Natural killer cell (primary cell): ENCODE results near the gene GALNT1. TPM values are rescaled to one million over a fixed set of nuclear protein-coding genes. Genes with fewer than 3 reads are reported as not detected.

Experiments used
- ATAC-seq, 3 donors: fragments of 150-1000 bp in 2 of 3; fragments of 200-7000 bp in 1 of 3; cut with Tn5 transposase; 1 replicate in 1 of 3; 2 replicates in 2 of 3; pipeline ENCODE4 v1.10.0; 2021; ENCODE audit warnings: mild to moderate bottlenecking in 2 of 3, moderate library complexity in 2 of 3
- DNase-seq, 2 donors: peaks; one replicate each; pipeline versions ENCODE4 v3.0.0 to v3.0.0-alpha.2; 2013 to 2021; ENCODE audit warnings: mixed read lengths in 1 of 2
- H3K27ac ChIP-seq: one replicate; pipeline ENCODE4 v1.5.1; 2013; ENCODE audit warnings: mild to moderate bottlenecking, low read length
- H3K27me3 ChIP-seq: one replicate; pipeline ENCODE4 v1.6.1; 2013; ENCODE audit warnings: low read length; ENCODE audit not compliant: control insufficient read depth, insufficient read depth
- H3K36me3 ChIP-seq: one replicate; pipeline ENCODE4 v1.6.1; 2013; ENCODE audit warnings: low read length; ENCODE audit not compliant: control insufficient read depth, insufficient read depth
- H3K4me1 ChIP-seq: one replicate; pipeline ENCODE4 v1.6.1; 2013; ENCODE audit warnings: low read length; ENCODE audit not compliant: control insufficient read depth, insufficient read depth
- H3K4me3 ChIP-seq: one replicate; pipeline ENCODE4 v1.5.1; 2013; ENCODE audit warnings: low read length
- H3K9me3 ChIP-seq: one replicate; pipeline ENCODE4 v1.6.1; 2013; ENCODE audit warnings: low read length; ENCODE audit not compliant: control insufficient read depth, insufficient read depth
- H3K27ac Mint-ChIP-seq, 2 donors: one replicate each; pipeline ENCODE4 v1.8.0; 2022; ENCODE audit warnings: mild to moderate bottlenecking in 2 of 2, mixed read lengths in 2 of 2, moderate library complexity in 1 of 2
- H3K27me3 Mint-ChIP-seq, 2 donors: one replicate each; pipeline ENCODE4 v1.8.0; 2022; ENCODE audit warnings: low read depth in 2 of 2, mixed read lengths in 2 of 2
- H3K36me3 Mint-ChIP-seq: one replicate; pipeline ENCODE4 v1.8.0; 2022; ENCODE audit warnings: mixed read lengths
- H3K4me1 Mint-ChIP-seq, 2 donors: one replicate each; pipeline ENCODE4 v1.8.0; 2022; ENCODE audit warnings: mixed read lengths in 2 of 2
- H3K4me3 Mint-ChIP-seq: one replicate; pipeline ENCODE4 v1.8.0; 2022; ENCODE audit warnings: mild to moderate bottlenecking, moderate library complexity, mixed read lengths
- H3K9me3 Mint-ChIP-seq, 2 donors: one replicate each; pipeline ENCODE4 v1.8.0; 2022; ENCODE audit warnings: mixed read lengths in 2 of 2
- WGBS: methylation state at CpG from one replicate; pipeline ENCODE4 v1.1.7; 2013; ENCODE audit warnings: missing lambda C conversion rate; ENCODE audit not compliant: insufficient coverage; 5-methylcytosine and 5-hydroxymethylcytosine counted together
- intact Hi-C: fragments of 100-400 bp; cut with micrococcal nuclease; formaldehyde crosslinking; loops from one replicate; pipeline ENCODE4 v1.14.2; 2022
- total RNA-seq, 4 donors: library from RNA; stranded (reverse); fragments of 120-200 nt in 1 of 4; gene quantifications; one replicate each; pipeline versions ENCODE4 v1.2.3 to v1.2.4, GENCODE V29; 2013 to 2022
- TF ChIP-seq, protein P1 (sequence below): fragments of 200-600 bp; IDR thresholded peaks from one replicate; pipeline ENCODE4 v1.8.0; 2022; ENCODE audit warnings: antibody characterized with exemption

The GALNT1 gene
- total RNA-seq, 3 donors from 2014 or later (not counting 1 experiment from before 2014, with no cell fraction given): 49.2 to 57.1 (median 50.0) TPM

DNA sequence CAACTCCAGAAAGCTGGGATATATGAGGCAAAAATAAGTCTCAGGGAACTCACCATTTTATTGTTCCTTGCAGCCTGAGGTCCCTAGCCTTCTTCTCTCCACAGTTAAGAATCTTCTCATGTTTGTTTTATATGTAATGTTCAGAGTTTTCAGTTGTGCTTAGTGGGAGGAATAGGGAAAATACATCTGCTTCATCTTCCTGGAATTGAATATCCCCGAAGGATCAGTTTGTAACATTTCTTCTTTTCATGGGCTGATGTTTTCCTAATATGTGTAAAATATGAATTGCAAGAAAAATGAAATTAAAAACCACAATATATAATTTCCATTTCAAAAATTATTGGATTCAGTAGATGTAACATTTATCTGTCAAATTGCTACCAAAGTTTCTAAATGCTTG lies 8.0 kb downstream of the GALNT1 start:
- peaks cover 5% of the 10 kb centered on the region for H3K4me1 ChIP-seq
- H3K27ac ChIP-seq: no peak overlapping the region
- no peak overlapping the region for H3K27ac Mint-ChIP-seq
- H3K27me3 Mint-ChIP-seq: no peaks in the 10 kb centered on the region
- H3K9me3 Mint-ChIP-seq: no peaks in the 10 kb centered on the region
- no peak for DNase-seq
- H3K9me3 ChIP-seq: no peaks in the 10 kb centered on the region
- TF ChIP-seq, protein P1, sequence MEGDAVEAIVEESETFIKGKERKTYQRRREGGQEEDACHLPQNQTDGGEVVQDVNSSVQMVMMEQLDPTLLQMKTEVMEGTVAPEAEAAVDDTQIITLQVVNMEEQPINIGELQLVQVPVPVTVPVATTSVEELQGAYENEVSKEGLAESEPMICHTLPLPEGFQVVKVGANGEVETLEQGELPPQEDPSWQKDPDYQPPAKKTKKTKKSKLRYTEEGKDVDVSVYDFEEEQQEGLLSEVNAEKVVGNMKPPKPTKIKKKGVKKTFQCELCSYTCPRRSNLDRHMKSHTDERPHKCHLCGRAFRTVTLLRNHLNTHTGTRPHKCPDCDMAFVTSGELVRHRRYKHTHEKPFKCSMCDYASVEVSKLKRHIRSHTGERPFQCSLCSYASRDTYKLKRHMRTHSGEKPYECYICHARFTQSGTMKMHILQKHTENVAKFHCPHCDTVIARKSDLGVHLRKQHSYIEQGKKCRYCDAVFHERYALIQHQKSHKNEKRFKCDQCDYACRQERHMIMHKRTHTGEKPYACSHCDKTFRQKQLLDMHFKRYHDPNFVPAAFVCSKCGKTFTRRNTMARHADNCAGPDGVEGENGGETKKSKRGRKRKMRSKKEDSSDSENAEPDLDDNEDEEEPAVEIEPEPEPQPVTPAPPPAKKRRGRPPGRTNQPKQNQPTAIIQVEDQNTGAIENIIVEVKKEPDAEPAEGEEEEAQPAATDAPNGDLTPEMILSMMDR: no peak
- intact Hi-C loops: loop anchor here (5.0 kb wide), 1 partner anchor 363 kb away; no protein-coding TSS in a partner anchor
- H3K27me3 ChIP-seq: no peaks in the 10 kb centered on the region
- H3K36me3 Mint-ChIP-seq: no peaks in the 10 kb centered on the region
- peaks cover 31 to 33% of the 10 kb centered on the region in 2 donors for H3K4me1 Mint-ChIP-seq
- H3K4me3 Mint-ChIP-seq: no peak overlapping the region
- WGBS: no CpG with 5 or more reads among the region's 1 CpG
- H3K4me3 ChIP-seq: no peak overlapping the region
- ATAC-seq: no peak
- no peaks in the 10 kb centered on the region for H3K36me3 ChIP-seq

DNA sequence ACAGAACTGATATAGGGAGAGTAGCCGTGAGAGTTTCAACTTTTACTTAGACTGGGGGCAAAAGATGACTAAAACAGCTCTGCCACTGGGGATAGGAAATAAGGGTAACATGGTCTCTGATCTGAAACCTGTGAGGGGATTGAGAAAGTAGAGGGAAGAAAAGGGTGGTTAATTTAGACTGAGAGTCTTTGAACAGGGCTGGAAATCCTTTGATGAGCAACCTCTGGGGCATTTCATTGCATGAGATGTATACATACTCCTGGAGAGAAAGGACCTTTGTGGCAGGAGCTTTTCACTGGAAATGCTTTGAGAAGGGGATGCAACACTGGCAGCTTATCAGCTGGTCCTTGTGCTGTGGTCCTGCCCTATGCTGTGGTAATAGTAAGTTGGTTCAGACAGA lies 9.4 kb downstream of the GALNT1 start:
- peaks cover 35 to 40% of the 10 kb centered on the region in 2 donors for H3K4me1 Mint-ChIP-seq
- no peaks in the 10 kb centered on the region for H3K9me3 ChIP-seq
- H3K27ac ChIP-seq: no peak overlapping the region
- no peak for DNase-seq
- peaks cover 5% of the 10 kb centered on the region for H3K4me1 ChIP-seq
- no peaks in the 10 kb centered on the region for H3K36me3 ChIP-seq
- WGBS: 68% methylated on average over 1 of the region's 1 CpG
- no peaks in the 10 kb centered on the region for H3K27me3 ChIP-seq
- intact Hi-C loops: no loop called here
- ATAC-seq: no peak
- TF ChIP-seq, protein P1: no peak
- no peak overlapping the region for H3K4me3 ChIP-seq
- no peak overlapping the region for H3K27ac Mint-ChIP-seq
- H3K36me3 Mint-ChIP-seq: no peaks in the 10 kb centered on the region
- H3K27me3 Mint-ChIP-seq: no peaks in the 10 kb centered on the region
- no peak overlapping the region for H3K4me3 Mint-ChIP-seq
- no peaks in the 10 kb centered on the region for H3K9me3 Mint-ChIP-seq

DNA sequence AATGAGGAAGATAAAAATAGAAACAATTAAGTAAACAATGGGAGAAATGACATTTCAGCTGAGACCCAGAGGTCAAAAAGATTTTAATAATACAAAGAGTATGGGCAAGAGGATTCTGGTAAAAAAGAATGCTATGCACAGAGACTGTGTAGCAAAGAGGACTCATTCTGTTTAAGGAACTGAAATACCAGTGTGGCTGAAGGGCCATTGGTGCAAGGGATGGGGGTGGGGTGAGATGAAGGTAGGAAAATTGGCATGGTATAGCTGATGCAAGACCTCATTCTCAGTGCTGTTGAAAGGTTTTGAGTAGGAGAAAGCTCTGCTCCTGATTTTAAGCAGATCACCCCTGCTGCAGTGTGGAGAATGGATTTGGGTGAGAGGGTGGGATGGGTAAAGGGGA lies 10.8 kb downstream of the GALNT1 start:
- DNase-seq: no peak
- Mint-ChIP-seq H3K36me3 (no peaks in the 10 kb centered on the region), H3K9me3 (no peaks in the 10 kb centered on the region), H3K4me3 (no peak overlapping the region), H3K4me1 (peaks cover 42 to 43% of the 10 kb centered on the region in 2 donors), H3K27ac (no peak overlapping the region), H3K27me3 (no peaks in the 10 kb centered on the region)
- Histone ChIP-seq H3K27me3 (no peaks in the 10 kb centered on the region), H3K4me1 (peaks cover 5% of the 10 kb centered on the region), H3K36me3 (no peaks in the 10 kb centered on the region), H3K9me3 (no peaks in the 10 kb centered on the region), H3K4me3 (no peak overlapping the region), H3K27ac (no peak overlapping the region)
- TF ChIP-seq, protein P1: no peak
- ATAC-seq: peak in 1 of 3 donors; percentile 58
- intact Hi-C loops: no loop called here

DNA sequence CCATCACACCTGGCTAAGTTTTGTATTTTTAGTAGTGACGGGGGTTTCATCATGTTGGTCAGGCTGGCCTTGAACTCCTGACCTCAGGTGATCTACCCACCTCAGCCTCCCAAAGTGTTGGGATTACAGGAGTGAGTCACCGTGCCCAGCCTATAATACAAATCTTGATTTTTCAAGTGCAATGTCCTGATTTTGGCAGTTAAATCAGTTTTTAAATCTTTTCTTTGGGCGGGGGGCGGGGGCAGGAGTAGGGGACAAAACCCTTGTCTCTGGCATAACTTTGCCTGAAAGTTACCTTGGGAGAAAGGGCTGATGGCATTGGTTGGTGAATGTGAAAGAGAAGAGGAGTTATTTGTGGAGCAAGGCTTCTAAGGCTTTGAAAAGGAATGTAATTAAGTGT lies 12.3 kb downstream of the GALNT1 start:
- ATAC-seq (no peak), DNase-seq (no peak)
- intact Hi-C loops: no loop called here
- Mint-ChIP-seq H3K4me3 (no peak overlapping the region), H3K4me1 (peaks cover 31 to 33% of the 10 kb centered on the region in 2 donors), H3K9me3 (no peaks in the 10 kb centered on the region), H3K27ac (peak overlapping the region in 1 of 2 donors; percentile 20), H3K27me3 (no peaks in the 10 kb centered on the region), H3K36me3 (no peaks in the 10 kb centered on the region)
- no peak overlapping the region for H3K4me3 ChIP-seq
- TF ChIP-seq, protein P1: no peak
- no peak overlapping the region for H3K27ac ChIP-seq
- no peaks in the 10 kb centered on the region for H3K27me3 ChIP-seq
- H3K36me3 ChIP-seq: no peaks in the 10 kb centered on the region
- WGBS: 98% methylated on average over 4 of the region's 4 CpGs
- H3K9me3 ChIP-seq: no peaks in the 10 kb centered on the region
- H3K4me1 ChIP-seq: peaks cover 5% of the 10 kb centered on the region
